DMS114 treated with DMSO at 0.1 percent for 48 hours (cell line): ENCODE measurements around the gene TM4SF1.
"Not testable (repeated sequence)": the region's sequence is repeated elsewhere in the genome, so short reads cannot be mapped to it uniquely, and the experiment has no call there.

ENCODE experiments used
- DNase-seq: peaks from one replicate; lab custom pipeline; 2025; ENCODE audit not compliant: unreplicated experiment; lab: John Stamatoyannopoulos, UW

Gene TM4SF1

DNA sequence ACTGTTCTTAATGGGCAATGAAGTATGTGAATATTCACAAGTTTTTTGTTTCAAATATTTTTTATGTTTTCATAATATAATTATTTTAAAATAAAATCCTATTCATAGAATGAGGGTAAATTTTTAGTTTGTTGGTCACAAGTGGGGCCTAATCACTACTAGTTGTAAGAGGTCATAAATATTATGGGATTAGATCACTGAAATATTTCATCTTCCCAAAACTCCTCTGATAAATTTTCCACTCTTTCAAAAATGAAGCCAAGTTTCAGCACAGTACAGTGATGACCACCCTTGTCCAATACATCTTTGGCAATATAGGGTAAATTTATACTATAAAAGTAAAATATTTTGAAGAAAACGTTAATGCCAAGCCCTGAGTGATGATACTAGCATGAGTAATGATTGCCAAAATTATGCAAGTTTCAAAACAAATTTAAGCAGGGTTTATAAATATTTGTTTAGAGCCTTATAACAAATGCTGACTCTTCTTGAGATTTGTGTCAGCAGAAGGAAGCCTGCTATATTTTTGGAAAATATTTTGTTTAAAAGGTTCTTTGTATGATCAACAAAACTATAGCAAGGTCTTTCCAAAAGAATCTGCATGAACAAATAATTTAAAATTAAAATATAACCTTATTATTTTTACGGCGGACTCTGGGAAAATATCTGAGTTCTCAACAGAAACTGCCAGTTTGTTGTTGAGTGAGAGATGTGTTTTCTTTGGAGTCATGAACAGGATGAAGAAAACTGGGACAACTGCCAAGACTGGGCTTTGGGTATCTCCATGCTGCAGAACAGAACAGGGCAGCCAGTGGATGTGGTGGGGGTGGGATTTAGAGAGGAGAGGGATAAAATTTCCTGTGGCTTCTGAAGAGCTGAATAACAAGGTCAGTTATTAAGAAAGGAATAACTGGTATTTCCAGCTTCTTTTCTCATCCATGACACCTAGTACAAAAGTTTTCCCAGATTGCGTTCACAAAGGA is 17.9 kb upstream of the TM4SF1 start:
- DNase-seq = no peak

DNA sequence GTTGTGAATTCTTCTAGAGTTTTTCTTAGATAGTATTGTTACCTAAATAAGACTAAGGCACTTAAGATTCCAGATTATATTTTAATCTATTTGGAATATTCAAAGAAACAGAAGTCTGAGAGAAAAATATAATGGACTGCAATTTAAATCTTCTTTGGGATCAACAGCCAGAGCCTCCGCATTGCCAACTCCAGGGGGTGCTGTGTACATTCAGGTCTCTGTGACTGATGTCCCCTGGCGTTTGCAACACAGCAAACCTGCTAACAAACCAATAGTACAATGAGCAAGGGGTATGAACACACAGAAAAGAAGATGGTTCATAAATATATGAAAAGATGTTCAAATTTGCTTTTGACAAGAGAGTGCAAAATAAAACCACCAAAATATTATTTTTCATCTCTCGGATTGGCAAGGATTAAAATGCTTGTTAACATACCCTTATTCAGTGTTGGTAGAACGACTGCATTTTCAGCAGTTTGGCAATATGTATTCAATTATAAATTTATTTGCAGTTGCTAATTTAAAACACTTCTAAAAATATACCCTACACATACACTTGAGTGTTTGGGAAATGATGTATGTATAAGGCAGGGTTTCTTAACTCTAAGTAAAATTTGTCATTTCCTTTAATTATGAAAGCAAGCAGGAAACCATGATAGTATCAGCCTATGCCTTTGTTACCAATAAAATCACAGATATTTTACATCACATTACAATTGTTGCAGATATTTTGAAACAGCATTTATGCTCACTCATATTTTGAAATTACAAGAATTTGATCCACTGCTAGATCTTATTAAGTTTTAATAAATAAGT is 16.1 kb upstream of the TM4SF1 start:
- peak; percentile 57 for DNase-seq

DNA sequence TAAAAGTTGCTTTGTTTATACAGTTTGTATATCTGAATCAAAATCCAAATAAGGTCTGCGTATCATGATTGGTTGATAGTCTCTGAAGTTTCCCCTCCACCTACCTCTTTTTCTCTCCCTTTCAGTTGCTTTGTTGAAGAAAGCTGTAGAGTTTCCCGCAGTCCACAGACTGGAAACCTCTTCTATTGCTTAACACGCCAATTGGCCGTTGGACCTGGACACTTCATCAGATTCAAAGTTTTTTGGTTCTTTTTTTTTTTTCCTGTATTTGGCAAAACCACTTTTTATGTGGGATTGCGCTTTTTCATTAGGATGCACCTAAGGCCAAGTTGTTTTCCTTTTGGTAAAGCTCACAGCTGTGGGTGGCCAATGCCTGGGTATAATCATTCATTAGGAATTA is 14.5 kb upstream of the TM4SF1 start:
- DNase-seq = no peak

DNA sequence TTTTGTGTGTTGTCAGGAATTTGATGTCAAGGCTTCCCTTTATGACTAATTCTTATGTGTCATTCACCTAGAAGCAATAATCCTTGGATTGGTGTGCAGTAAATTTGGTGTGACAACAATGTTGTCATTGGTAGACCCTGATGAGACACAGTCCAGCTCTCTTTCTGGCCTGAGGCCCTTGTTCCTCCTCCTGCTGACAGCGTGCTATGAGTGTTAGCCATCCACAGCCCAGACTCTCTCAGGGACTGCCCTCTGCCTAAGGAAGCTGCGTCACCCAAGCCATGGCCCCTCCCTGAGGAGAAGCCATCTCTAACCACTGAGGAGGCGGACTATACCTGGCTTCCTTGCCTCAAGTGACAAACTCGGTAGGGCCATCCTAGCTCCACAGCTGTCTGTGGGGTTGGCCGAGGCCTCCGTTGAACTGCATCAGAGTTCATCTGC is 13.3 kb upstream of the TM4SF1 start:
- DNase-seq = no peak

DNA sequence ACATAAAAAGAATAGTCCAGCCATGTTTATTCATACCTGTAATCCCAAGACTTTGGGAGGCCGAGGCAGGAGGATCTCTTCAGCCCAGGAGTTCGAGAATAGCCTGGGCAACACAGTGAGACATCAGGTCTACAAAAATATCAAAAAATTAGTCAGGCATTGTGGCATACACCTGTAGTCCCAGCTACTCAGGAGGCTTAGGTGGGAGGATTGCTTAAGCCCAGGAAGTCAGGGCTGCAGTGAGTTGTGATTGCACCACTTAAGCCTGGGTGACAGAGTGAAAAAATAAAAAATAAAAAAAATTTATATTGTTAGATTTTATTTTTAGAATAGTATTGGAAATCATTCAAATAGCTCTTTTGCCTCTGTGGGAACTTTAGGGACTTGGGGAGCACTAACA is 12.8 kb upstream of the TM4SF1 start:
- no peak for DNase-seq

DNA sequence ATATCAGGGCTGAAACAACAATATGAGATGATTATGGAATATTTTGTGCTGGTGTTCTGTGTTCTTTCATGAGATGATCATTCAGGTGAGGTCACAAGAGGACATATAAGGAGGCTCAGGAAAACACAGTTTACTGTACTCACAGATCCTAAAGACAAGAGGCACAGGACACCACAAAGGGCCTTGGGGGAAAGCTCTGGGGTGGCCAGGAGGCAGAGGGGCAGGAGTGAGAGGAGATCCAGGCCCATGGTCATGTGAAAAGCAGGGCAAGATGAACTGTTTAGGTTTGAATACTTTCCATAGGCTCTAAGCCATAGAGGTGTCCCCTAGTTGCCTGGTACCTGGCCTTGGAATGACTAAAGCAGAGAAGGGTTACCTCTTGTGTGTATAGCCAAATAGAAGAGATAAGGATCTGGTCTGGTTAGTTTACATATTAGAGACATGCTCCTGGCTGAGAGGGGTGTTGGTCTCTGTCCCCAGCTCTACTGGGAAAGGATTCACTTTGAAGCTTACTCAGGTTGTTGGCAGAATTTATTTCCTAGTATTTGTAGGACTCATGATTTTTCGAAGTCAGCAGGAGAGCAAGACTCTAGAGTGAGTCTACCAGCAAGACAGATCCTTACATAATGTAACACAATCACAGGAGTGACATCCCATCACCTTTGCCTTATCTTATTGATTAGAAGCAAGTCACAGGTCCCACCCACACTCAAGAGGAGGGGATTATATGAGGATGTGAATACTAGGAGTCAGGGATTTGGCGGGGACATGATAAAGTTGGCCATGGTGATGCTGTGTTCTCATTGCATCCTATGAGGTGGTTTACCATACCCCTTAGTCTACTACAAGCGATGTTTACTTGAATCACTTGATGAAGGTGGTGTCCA is 11.3 kb upstream of the TM4SF1 start:
- DNase-seq = no peak

DNA sequence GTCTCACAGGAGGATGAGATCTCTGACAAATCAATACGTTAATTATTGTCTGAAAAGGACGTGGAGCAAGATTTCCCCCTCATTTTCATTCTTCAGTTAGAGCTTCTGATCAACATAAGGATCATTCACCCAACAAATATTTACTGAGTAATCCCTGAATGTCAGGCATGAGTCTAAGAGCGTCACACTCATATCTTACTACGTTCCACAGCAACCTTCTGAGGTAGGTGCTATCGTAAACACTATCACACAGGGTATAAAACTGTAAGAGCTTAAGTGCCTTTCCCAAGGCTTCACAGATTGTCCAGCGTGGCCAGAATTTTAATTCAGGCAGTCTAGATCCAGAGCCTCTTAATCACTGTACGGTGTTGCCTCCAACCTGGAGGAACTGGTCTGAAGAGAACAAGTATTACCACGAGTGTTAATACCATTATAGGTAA is 10.6 kb upstream of the TM4SF1 start:
- DNase-seq = no peak

DNA sequence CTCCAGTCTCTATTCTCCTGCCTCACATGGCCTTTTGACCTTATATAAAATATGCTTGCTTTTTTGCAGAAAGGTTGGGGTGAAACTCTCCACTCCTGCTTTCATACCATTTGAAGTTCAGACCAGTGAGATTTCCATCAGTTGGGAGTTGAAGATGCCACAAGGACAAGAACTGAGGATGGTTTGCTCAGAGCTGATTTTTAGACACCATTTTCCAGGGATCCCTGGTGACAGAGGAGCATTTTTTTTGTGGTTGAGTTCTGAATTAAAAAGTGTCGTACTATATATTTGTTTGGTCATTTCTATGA is 8.8 kb upstream of the TM4SF1 start:
- no peak for DNase-seq

DNA sequence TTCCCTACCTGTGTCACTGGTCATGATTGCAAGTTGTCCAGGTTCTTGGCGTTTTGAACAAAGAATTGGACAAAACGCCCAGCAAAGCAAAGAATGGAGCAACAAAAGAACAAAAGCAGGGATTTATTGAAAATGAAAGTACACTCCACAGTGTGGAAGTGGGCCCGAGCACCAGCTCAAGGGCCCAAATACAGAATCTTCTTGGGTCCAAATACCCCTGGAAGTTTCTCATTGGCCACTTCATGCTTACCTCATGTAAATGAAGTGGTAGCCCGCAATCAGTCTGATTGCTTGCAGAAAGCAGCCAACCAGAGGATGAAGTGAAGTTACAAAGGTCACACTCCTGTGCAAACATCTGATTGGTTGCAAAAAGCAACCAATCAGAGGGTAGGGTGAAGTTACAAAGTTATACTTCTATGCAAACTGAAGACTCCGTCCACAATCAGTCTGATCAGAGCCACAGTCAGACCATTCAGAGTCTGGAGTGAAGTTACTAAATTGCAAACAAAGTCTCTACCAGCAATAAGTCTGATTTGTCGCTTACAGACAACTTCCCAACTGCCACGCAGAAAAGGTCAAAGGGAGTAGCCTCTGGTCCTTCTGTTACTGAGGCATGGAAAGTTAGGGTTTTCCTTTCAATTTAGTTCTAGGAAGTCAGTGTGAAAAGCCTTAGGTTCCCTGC is 8.3 kb upstream of the TM4SF1 start:
- DNase-seq = no peak

DNA sequence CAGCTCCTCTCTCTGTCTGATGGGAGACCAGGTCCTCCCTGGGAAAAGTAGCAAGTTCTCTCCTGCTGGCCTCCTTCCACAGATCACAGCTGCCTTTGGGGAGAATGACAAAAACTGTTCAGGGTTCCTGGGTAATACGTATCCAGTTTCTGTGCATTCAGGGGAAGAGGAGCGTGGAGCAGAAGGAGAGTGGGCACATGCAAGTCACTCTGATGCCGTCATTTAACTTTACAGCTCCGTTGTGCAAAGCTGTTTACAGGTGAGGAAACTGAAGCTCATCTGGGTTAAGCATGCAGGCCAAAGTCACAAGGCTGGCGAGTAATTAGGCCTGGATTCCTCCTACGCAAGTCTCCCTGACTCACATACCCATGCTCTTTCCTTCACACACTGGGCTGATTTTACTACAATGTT is 7.5 kb upstream of the TM4SF1 start:
- no peak for DNase-seq

DNA sequence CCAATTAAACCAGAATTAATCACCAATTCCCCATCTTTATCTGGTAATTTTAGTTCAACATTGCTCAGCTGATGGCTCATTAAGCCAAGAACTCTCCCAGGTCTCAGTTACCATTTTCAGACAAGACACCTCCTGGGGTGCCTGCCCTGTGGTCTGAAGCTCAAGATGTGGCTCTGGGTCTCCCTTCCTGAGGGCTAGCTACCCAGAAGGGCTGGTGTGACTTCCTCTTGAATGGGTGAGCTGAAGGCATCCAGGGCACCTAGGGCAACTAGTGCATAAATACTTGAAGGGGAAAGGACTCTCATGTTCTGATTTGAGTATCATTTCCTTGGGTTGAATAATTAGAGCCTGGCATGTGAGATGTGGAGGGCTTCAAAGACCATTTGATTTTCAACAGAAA is 6.7 kb upstream of the TM4SF1 start:
- DNase-seq = no peak

DNA sequence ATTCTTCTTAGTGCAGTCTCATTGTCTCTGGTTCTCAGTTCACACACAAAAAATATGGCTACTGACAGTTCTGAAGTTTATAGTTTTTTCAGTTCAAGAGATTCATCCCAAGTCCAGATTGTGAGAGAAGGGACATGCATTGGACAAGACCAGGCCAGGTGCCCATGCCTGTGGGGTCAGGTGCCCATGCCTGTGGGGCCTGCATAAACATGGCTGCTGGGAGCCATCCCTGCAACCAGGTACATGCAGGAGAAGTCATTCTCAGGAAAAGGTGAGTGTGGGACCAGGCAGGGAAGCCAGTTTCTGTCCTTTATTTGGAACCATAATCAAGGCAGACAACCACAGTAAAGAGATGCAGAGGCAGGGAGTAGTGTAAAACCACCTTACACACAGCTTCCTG is 6.3 kb upstream of the TM4SF1 start:
- no peak for DNase-seq

DNA sequence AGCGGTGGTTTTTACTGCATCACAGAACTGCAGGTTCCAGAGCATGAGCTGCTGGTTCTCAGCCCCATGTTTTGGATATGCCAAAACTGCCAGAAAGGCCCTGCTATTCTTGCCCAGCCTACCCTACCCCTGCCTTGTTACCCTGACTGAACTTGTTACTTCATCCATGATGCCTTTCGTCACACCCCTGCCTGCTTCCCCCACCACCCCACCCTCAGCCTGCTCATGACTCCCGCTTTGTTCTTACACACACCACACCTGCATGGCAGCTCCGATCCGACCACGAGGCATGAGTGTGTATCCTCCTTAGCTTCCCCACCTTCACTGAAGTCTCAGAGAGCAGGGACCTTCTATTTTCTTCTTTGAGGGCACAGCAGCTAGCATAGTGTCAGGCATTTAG is 5.1 kb upstream of the TM4SF1 start:
- no peak for DNase-seq

DNA sequence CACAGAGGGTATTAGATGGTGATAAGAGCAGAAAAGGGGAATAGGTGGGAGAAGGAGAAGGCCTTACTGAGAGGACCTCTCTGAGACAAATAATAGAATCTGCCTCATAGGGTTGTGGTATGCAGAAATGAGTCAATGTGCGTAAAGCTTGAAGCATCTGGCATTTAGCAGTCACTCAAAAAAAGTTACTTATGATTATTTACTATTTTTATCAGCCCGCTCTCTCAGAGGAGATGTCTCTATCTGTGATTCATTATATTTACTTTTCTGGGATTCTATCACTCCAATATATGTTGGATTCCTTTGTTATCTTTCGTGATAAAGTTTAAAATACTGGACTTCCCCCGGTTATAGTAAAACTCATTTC is 4.6 kb upstream of the TM4SF1 start:
- no peak for DNase-seq

DNA sequence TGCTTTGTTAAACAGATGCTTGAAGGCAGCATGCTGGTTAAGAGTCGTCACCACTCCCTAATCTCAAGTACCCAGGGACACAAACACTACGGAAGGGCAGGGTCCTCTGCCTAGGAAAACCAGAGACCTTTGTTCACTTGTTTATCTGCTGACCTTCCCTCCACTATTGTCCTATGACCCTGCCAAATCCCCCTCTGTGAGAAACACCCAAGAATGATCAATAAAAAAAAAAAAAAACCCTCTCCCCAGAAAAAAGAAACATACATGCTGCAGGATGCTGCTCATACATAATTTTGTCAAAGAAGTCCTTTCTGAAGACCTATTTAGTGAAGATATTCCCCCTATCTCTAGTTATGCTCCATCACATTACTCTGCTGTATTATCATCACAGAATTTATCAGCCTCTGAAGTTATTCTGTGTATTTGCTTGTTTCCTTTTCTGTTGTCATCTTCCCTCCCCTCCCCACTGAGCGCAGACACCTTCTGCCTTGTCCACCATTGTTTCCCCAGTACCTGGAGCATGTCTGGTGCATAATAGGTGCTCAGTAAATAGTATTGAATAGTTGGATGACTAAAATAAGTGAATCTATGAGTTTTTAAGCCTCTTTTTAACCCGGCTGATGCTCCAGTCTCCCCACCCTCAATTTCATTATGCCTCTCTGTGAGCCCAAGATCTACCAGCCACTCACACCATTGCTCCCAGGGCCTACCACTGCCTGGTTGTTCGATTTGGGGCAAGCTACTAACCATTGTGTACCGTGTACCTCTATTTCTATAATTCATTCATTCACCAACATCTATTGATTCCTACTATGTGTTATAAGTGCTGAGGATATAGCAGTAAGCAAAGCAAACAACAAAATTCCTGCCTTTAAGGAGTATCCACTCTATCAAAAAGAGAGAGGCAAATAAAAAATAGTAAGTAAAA is 4.0 kb upstream of the TM4SF1 start:
- DNase-seq = no peak

DNA sequence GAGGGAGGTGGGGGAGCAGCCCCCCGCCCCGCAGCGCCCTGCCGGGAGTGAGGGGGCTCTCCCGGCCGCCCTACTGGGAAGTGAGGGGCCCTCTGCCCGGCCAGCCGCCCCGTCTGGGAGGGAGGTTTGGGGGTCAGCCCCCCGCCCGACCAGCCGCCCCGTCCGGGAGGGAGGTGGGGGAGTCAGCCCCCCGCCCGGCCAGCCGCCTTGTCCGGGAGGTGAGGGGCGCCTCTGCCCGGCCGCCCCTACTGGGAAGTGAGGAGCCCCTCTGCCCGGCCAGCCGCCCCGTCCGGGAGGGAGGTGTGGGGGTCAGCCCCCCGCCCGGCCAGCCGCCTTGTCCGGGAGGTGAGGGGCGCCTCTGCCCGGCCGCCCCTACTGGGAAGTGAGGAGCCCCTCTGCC is 2.8 kb upstream of the TM4SF1 start:
- not testable (repeated sequence) for DNase-seq

DNA sequence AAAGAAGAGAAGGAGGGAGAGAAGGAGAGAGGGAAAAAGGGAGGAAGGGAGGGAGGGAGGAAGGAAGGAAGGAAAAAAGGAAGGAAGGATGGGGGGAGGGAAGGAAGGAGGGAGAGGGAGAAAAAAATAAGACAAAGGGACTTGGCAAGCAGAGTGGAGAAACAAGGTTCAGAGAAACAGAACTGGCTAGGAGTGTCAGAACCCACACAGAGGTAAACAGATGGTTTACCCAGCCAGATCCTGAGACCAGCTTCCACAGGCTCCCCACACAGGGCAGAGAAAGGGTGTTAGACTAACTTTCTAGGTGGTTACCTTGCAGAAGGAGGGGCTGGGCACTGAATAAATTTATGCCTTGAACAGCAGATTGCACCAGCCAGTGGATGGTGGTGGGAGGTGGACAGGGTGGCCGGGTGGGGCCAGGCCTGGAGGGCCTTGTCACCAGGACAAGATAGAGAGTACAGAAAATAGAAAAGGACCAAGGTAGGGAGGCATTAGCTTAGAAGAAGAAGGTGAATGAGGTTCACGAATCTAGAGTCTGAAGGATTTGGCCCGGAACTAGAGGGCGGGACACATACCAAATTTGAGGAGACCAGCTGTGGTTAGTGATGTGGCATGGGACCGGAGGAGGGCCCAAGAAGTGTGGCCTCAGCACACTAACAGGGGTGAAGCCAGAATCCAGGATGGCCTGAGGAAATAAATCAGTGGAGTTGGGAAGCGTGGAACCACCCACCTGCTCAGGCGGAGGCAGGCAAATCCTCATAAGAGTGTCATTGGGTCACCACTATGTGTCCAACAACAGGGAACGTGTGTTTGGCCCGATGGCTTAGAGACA is 1.2 kb upstream of the TM4SF1 start:
- DNase-seq = no peak

DNA sequence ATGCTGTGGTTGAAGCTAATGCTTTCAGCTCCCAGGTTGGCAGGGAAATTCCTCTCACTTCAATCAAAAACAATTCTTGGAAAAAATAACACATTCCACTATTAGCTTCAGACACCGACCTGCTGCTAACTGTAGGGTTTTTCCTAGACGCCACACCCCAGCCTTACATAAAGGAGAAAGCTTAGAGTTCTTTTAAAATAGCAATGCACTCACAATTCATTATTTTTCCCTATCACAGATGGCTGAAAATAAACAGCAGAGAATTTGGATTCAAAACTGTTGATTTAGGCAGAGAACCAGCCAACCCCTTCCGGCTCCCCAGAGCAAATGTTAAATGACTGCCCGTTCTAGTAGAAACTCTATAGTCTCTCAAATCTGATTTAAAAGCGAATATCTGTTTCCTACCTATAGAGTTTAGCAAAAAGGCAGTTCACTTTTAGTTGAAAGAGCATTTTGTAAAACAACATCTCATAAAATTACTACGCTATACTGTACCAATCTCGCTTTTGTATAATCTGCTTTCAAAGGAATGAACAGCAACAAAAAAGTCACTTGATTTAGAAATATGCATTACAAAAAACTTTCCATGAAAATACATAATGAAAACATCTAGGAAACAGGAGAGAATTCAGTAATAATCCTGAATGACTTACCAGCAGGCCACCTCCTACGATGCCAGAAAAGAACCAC is 586 bp downstream of the TM4SF1 start:
- DNase-seq = no peak
